ENCODE measurements around the gene DACH1.

GRCh38 chr13:71590654-71591148 lies 276.3 kb downstream of the DACH1 start:
- TF ChIP-seq POLR2A (IDR thresholded peaks at IDR 0.05; ENCODE audit: low read depth, low read length): no peak
- TF ChIP-seq POLR2AphosphoS5 (IDR thresholded peaks at IDR 0.05; ENCODE audit: low read depth, low read length): no peak
- TF ChIP-seq TAF1 (IDR thresholded peaks at IDR 0.05; ENCODE audit: borderline replicate concordance, low read depth, low read length): no peak
